Measurements from ENCODE around the gene CLDN9.

Gene CLDN9

GRCh38 chr16:3020247-3020603 is 7.5 kb downstream of the CLDN9 start, which contains the start of gene TNFRSF12A:
TNFRSF12A (plus strand) TSS chr16:3020368; CDS start chr16:3020398, 30 bp downstream.
- no peak for FAIRE-seq

DNA sequence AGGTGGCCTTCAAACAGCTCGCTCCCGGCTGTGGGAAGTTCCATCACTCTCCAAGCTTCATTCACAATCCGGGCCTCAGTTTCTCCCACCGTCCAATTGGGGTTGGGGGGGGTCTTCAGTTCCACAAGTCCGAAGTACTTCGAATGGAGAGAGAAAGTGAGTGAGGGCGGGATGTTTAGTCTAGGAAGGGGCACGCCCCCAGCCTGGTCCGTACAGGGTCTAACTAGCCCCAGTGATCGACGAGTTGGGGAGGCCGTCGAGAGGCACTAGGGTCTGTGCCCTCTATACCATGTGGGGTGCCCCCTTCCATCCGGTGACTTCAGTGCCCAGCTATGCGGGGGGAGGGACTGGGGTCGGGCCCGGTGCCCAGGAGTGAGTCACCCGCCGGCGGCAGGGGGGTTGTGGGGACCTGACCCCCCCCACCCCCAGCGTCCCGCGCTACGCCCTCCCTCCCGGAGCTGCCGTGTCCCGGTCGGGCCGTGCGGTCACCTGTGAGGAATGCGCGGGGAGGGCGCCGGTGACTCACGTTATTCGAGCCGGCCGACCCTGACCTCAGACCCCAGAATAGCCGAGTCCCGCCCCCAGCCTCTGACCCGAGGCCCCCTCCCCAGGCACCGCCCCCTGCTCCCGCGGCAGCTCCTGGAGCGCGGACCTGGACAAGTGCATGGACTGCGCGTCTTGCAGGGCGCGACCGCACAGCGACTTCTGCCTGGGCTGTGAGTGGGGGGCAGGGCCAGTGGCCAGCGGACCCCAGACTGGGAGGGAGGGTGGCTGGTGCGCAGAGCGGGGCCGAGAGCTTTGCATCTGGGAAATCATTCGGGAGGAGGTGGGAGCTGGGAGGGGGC is 8.1 kb downstream of the CLDN9 start:
- no peak for FAIRE-seq

- FAIRE-seq, result no peak
Measured at GRCh38 chr16:3021449-3022207, 8.9 kb downstream of the CLDN9 start.

- no peak for FAIRE-seq
Measured at GRCh38 chr16:3022208-3022683, 9.5 kb downstream of the CLDN9 start.

- no peak for FAIRE-seq
Measured at GRCh38 chr16:3022684-3023414, 10.1 kb downstream of the CLDN9 start.

- FAIRE-seq, result no peak
Measured at GRCh38 chr16:3023415-3023668, 10.6 kb downstream of the CLDN9 start.

DNA sequence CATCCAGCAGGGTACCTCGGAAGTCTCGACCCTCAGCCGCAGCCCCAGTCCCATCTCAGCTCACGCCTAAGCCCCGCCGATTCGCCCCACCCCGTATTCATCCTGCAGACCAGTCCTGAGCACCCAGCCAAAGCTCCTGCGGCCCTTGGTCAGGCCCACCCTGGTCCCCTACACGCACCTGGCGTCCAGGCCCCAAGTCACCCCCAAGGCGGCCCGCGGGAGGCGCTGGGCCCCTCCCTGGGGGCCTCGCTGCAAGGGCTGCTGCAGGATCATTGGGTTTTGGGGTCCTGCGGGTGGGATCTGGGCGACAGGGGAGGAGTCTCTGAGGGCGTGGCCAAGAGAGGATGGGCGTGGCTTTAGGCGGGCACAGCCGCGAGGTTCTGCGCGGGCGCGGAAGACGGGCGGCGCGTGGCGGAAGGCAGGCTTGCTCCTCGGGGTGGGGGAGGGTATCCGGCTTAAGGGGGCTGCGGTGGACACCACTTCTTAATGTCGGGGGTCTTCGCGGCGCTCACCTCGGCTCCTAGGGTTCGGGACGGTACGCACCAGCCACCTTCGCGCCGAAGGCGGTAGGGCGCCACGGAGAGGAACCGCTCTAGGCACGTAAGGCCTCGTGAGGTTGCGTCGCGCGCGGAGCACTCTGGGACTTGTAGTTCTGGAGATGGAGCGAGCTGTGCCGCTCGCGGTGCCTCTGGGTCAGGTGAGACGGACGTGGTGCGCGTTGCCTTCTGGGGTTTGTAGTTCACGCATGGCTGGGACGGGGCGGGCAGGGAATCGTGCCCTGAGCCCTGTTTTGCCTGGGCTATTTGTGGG is 11.2 kb downstream of the CLDN9 start, which contains the start of the genes HCFC1R1 and THOC6:
Gene HCFC1R1 (minus strand): TSS at position 274 of the 810 bp plus-strand sequence. CDS start 1 bp downstream, at position 273.
Gene THOC6 (plus strand): TSS at position 367 of the 810 bp plus-strand sequence. CDS start 292 bp downstream, at position 659.
- FAIRE-seq, result no peak

- FAIRE-seq, result no peak
Measured at GRCh38 chr16:3025032-3026002, 12.6 kb downstream of the CLDN9 start.

- FAIRE-seq, result no peak
Measured at GRCh38 chr16:3026003-3026378, 13.3 kb downstream of the CLDN9 start.

GRCh38 chr16:3026609-3027488 is 14.1 kb downstream of the CLDN9 start:
- no peak for FAIRE-seq

- FAIRE-seq, result no peak
Measured at GRCh38 chr16:3027489-3027795, 14.7 kb downstream of the CLDN9 start.

- no peak for FAIRE-seq
Measured at GRCh38 chr16:3027983-3028715, 15.4 kb downstream of the CLDN9 start.

DNA sequence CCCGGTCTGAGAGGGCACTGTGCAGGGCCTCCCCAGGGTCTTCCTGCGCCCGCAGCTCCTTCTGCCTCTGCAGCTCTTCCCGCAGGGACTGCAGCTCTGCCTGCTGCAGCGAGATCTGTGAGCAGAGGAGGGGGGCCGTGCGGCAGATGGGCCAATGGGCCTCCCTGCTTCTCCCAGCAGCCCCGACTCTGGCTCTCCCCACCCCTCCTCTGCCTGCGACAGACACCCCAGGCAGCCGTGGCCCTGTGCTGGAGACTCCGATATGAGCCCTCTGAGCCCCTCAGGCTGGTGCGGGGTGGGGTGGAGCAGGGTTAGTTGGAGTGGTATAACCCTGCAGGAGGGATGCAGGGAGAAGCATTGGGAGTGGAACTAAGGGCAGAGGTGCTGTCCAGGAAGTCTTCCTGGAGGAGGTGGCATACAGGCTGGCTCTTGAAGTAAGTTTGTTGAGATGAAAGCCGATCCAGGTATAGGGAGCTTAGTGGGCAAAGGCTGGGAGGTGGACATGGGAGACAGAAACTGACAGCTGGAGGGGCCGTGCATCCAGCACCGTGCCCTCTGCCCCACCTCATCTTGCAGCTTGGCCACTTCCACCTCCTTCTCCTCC is 16.1 kb downstream of the CLDN9 start:
- no peak for FAIRE-seq

DNA sequence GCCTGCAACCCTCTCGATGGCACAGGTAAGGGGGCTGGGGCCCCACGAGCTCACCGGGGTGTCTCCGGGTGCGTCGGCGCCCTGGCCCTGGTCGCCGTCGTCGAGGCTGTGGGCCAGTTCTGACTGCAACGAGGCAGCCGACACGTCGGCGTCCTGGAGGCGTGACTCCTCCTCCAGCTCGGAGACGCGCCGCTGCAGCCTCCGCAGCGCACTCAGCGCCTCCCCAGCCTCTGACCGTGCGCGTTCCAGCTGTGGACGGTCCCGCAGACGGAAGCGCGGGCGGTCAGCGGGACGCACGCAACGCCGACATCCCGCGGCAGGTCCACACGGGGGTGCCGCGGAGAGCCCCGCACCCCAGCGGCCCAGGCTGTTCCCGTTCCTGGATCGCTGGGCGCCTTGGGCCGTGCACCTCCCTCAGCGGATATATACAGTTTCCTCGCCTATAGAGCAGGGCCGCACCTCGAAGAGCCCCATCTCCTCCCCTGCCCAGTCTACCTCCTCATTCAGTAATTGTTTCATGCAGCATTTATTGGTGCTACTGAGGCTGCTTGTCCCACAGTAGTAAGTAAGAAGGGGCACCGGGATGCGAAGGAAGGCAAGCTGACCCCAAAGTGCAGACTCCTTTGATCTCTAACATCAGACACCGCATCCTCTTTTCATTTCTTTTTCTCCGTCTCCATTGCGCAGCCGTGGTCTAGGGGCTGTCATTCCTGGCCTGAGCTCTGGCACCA is 16.9 kb downstream of the CLDN9 start:
- no peak for FAIRE-seq

DNA sequence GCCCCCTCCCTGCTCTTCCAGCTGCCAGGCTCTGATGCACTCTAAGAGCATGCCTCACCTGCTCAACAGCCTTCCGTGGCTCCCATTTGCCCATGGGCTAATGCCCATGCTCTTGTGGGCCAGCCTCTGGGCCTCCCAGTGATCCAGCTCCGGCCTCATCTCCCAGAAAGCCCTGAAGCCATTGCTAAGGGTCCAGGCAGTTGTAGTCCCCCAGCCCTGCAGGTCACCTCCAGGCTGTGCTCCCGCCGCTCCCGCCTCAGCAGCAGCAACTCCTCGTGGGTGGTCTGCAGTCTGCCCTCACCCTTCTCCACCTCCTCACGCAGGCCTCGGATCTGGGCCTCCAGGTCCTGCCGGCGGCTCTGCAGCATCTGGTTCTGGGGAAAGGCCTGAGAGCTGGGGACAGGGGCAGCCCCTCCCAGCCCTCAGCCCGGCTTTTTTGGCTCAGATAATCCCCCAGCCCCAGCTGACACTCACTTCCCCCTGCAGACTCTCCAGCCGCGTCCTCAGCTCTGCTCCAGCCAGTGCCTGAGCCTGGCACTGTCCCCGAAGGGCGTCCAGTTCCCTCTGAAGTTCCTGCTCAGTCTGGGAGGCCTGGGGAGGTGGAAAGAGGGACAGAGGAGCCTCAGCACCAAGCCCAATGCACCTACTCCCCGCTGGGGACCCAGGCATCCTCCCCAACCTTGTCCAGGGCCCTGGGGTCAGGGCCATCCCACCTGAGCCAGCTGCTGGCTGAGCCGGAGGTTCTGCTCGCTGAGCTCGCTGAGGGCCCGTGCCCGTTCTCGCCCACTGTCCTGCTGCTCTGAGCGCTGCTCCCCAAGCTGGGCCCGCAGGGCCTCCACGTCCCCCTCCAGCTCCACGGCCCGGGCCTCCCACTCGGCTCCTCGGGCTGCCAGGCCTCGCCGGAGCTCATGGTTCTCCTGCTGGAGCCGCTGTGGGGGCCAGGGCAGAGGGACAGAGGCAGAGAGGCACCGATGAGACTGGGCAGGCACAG is 17.8 kb downstream of the CLDN9 start:
- no peak for FAIRE-seq

DNA sequence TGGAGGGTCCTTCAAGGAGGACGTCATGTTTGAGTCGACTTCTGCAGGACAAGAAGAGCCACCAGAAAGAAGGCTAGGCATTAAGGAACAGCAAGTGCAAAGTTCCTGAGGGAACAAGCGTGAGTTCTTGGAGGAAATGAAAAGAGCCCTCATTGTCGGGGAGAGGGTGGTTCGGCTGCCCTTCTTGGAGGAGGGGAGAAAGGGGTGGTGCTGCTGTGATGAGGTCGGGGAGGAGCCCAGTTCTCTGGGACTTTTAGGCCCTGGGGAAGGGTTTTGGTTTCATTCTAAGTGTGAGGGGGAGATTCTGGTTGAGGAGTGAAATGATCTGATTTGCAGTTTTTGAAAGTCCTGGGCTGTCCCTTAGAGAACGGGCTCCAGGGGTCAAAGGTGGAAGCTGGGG is 19.9 kb downstream of the CLDN9 start:
- FAIRE-seq, result no peak
